Measurements from ENCODE around the gene KNDC1. TPM values are rescaled to one million over a fixed set of nuclear protein-coding genes. Genes with fewer than 3 reads are reported as not detected.

Gene KNDC1
- total RNA-seq, 1 experiment from 2014 or later = 15.7 TPM

- H3K4me1 Mint-ChIP-seq = no peaks in the 10 kb centered on the region
- no peak for DNase-seq
- H4K91ac ChIP-seq (ENCODE audit: insufficient read length, low read depth, low read length) = no peak overlapping the region
- no peaks in the 10 kb centered on the region for H3K9me3 ChIP-seq (ENCODE audit: control insufficient read depth, low read depth, low read length)
- H3K4ac ChIP-seq (ENCODE audit: low read depth, low read length) = no peak overlapping the region
- peaks cover 4 to 5% of the 10 kb centered on the region in 2 experiments; a peak in 2 of 5 replicates for H3K9me3 Mint-ChIP-seq
- no peak overlapping the region for H3K4me2 ChIP-seq (ENCODE audit: insufficient read depth, insufficient read length, low read length)
- H4K8ac ChIP-seq (replicated peaks; ENCODE audit: insufficient read length, low read depth, low read length) = no peak overlapping the region
- H3K4me1 ChIP-seq (ENCODE audit: insufficient read depth, low read length) = no peaks in the 10 kb centered on the region
- H3K9ac ChIP-seq (ENCODE audit: extremely low read depth, insufficient read length, low read length) = no peak overlapping the region
- no peak overlapping the region for H3K27ac ChIP-seq (ENCODE audit: insufficient read length, low read depth, low read length)
- TF ChIP-seq, protein P1, sequence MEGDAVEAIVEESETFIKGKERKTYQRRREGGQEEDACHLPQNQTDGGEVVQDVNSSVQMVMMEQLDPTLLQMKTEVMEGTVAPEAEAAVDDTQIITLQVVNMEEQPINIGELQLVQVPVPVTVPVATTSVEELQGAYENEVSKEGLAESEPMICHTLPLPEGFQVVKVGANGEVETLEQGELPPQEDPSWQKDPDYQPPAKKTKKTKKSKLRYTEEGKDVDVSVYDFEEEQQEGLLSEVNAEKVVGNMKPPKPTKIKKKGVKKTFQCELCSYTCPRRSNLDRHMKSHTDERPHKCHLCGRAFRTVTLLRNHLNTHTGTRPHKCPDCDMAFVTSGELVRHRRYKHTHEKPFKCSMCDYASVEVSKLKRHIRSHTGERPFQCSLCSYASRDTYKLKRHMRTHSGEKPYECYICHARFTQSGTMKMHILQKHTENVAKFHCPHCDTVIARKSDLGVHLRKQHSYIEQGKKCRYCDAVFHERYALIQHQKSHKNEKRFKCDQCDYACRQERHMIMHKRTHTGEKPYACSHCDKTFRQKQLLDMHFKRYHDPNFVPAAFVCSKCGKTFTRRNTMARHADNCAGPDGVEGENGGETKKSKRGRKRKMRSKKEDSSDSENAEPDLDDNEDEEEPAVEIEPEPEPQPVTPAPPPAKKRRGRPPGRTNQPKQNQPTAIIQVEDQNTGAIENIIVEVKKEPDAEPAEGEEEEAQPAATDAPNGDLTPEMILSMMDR (conservative IDR thresholded peaks at IDR 0.05) = no peak
- no peak overlapping the region for H2BK12ac ChIP-seq (ENCODE audit: insufficient read length, low read depth, low read length)
- no peak overlapping the region for H2BK15ac ChIP-seq (ENCODE audit: low read depth, low read length)
- H3K36me3 Mint-ChIP-seq (ENCODE audit: insufficient read depth in 1 of 3, low read depth in 3 of 3) = peaks cover 8 to 30% (median 22%) of the 10 kb centered on the region in 3 experiments
- no peak overlapping the region for H2BK20ac ChIP-seq (ENCODE audit: low read depth, low read length, poor library complexity, severe bottlenecking)
- H3K27me3 ChIP-seq (ENCODE audit: insufficient read depth, low read length) = no peaks in the 10 kb centered on the region
- no peaks in the 10 kb centered on the region for H3K79me2 ChIP-seq (ENCODE audit: insufficient read depth, low read length)
- no peak overlapping the region for H2AK5ac ChIP-seq (ENCODE audit: insufficient read length, low read length)
- H3K18ac ChIP-seq (ENCODE audit: insufficient read length, low read depth, low read length) = no peak overlapping the region
- H3K23me2 ChIP-seq (ENCODE audit: insufficient read length, low read depth, low read length, poor library complexity, severe bottlenecking) = no peaks in the 10 kb centered on the region
- H3K23ac ChIP-seq (ENCODE audit: insufficient read length, low read depth, low read length) = no peak overlapping the region
- H2AFZ ChIP-seq (ENCODE audit: low read length) = no peak overlapping the region
- no CpG with 5 or more reads among the region's 11 CpGs for WGBS (ENCODE audit: extremely low coverage, insufficient read length, low lambda C conversion rate)
- no peak overlapping the region for H3K14ac ChIP-seq (ENCODE audit: insufficient read depth, low read length)
- no peaks in the 10 kb centered on the region for H3K79me1 ChIP-seq (ENCODE audit: insufficient read depth, low read depth, low read length, poor library complexity, severe bottlenecking)
- no peak overlapping the region for H2BK5ac ChIP-seq (ENCODE audit: insufficient read length, low read length)
- no peaks in the 10 kb centered on the region for H4K20me1 ChIP-seq (ENCODE audit: control insufficient read depth, insufficient read depth, insufficient read length)
- H4K5ac ChIP-seq (ENCODE audit: insufficient read length, low read depth, low read length) = no peak overlapping the region
- no peak overlapping the region for H2BK120ac ChIP-seq (ENCODE audit: low read depth, low read length, poor library complexity, severe bottlenecking)
- H3K4me3 Mint-ChIP-seq = no peak overlapping the region
- H3K27ac Mint-ChIP-seq = no peak overlapping the region
- no peaks in the 10 kb centered on the region for H3K27me3 Mint-ChIP-seq (ENCODE audit: low read depth)
- H3K56ac ChIP-seq (ENCODE audit: insufficient read length, low read depth, low read length) = no peak overlapping the region
- no peak overlapping the region for H3T11ph ChIP-seq (ENCODE audit: low read length)
Observed at GRCh38 chr10:133185421-133185820, 25.4 kb downstream of the KNDC1 start.

All from H9 (cell line).